CD1c-positive myeloid dendritic cell (primary cell): ENCODE measurements around the gene TMEM164.

ENCODE experiments used
- DNase-seq: peaks from one replicate; pipeline ENCODE4 v3.0.0-alpha.2; 2016; ENCODE audit errors: extremely low spot score

The TMEM164 gene

DNA sequence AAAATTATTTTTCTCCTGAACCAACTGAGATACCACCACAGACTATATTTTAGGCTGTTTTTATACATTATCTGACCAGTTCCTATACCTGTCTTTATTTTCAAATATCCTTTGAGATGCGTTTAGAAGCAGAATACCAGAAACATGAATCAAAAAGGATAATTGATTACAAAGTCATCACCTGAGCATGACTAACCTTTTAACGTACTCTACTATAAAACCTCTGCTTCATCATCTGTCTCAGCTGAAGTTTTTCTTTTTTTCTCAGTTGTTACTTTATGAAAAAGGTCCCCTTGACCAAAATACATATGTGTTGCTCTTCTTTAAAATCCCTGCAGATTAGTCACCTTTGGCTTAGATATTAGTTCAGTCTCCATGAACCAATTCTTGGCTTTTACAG, 205.2 kb downstream of the TMEM164 start:
- DNase-seq, result no peak

DNA sequence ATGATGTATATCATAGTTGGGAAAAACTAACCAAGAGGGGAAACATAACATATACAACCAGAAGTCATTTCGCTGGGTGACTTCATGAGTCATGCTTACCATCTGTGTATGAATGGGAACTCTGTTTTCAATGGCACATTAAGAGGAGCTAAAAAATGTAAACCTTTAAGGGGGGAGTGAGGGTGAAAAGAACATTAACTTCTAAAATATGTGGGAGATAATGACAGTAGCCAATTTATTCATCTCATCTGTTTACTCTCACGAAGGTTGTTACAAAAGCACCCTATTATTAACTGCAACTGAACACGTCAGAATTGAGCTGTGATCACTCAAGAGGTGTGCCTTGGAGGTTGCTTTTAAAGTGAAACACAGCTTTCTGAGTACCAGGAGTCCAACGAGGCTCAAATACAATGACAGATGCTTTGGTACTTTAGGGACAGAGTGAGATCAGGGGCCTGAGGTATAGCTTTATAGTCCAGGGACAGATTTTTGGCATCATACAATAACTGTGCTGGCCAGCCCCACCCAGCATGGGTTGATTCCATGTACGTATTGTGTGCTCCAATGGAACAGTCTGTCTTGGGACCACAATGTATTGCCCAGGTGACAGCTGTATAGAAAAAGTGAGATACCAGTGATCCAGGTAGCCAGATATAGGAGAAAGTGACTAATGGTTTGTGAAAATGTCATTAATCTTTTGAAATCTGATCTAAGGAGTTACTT, 207.7 kb downstream of the TMEM164 start:
- DNase-seq, result no peak

DNA sequence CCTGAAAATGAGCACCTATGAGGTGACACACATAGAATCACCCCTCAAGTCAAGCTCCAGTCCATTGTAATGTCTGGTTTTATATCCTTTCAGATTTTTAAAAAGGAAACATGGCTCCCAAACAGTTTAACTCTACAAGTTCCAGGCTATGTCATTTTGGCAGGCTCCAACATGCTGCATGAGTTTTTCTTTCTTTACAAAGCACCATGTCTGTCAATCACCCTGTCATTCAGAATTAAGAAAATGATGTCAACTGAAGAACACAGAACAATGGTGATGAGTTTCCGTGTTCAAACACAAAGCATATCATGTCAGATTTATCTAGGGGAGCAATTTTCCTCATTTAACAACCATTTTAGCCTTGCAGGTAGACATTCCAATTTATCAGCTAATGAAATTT, 208.4 kb downstream of the TMEM164 start:
- DNase-seq, result no peak

DNA sequence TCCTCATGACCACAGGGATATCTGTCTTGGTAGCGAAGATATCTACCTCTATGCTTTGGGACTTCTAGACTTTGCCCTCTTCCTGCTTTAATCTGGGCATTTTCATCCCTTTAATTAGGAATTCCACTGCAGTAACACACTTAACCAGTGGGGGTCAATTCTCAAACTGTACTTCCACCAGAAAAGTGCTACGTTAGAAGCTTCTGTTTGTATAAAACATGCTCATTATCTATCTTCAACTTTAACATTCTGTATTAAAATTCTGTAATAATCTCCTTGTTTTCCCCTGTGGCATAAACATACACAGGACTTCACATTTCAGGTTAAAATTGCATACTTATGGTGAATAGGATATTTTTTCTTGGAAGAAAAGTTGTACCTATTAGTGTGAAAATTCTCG, 209.4 kb downstream of the TMEM164 start:
- no peak for DNase-seq

DNA sequence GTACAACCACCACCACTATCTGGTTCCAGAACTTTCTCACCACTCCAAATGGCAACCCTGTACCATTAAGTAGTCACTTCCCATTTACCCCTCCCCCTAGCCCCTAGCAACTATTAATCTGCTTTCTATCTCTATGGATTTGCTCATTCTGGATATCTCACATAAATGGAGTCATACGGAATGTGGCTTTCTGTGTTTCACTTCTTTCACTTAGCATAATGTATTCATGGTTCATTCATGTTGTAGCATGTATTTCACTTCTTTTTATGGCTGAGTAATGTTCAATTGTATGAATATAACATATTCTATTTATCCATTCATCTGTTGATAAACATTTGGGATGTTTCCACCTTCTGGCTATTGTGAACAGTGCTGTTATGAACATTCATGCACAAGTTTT, 210.3 kb downstream of the TMEM164 start:
- DNase-seq, result no peak

DNA sequence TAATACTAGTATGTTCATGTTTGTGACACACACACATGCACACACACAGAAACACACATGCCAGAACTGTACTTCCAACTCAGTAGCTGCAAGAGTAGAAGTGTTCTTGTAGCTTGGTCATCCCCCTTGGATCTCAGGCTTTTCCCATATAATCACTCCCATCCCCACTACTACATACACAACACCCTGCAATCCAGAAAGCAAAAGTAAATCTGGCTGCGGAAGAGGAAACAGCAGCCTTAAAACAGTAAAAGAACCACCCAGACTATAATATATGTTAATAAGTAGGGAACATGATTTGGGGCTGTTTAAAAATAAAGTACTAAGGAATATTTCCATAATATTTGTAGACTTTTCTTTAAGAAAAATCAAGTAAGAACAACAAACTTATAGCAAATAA, 211.8 kb downstream of the TMEM164 start:
- DNase-seq, result no peak

DNA sequence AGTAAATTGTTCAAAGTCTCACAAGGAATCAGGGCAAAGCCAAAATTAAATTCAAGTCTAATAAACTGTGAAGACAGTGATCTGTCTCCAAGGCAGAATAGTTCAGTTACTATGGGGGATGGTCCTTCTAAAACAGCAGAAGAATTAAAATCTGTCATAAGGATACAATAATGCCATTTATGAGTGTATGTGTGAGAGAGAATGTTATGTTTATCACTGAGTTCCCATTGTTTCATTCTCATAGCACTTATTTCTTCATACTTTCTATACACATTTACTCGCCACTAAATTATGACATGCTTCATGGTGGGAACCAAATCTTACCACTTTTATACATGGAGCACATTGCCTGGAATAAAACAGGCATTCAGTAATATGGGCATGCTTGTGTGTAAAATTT, 212.5 kb downstream of the TMEM164 start:
- DNase-seq, result no peak

DNA sequence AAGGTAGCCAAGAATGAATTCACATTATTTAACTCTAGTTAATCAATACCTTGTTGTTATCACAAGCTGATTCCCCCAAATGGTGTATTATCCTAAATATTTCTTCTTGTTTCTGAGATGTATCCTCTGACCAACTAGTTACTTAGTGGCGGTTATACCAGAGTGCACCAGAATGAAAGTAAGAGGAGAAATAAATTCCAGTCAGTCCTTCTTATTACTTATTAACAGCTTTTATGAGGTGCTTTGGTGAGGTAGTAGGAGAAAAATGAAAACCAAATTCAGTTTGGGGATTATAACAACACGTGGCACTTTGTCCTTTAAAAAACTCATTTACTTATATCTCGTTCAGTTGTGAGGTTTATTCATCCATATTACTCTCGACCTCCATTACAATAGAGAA, 213.1 kb downstream of the TMEM164 start:
- DNase-seq, result no peak

DNA sequence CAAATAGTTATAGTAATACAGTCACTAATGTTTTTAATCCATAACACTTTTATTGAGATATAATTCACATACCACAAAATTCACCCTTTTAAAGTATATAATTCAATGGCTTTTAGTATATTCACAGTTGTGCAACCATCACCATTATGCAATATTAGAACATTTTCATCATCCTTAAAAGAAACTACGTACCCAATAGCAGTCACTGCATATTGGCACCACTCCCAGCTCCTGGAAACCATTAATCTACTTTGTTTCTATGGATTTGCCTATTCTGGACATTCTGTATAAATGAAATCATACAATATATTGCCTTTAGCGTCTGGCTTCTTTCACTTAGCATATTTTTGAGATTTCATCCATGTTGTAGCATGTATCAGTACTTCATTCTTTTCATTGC, 215.7 kb downstream of the TMEM164 start:
- no peak for DNase-seq

DNA sequence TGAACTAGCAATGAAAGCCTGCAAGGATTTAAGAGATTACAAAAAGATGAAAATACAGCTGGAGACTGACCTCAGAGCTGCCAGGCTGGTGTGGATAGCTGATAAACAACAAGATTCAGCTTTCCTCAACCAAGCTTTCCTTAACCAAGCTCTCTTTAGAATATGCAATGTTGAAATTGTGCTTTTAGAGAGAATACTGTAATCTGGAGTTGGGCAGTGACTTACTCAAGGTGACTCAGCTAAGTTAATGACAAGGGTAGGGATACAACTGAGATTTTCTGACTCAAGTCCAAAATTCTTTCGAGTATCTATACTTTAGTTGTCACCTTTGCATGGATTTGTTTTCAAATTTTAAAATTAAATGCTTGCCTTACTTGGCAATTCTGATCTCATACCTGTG, 217.0 kb downstream of the TMEM164 start:
- DNase-seq, result no peak

DNA sequence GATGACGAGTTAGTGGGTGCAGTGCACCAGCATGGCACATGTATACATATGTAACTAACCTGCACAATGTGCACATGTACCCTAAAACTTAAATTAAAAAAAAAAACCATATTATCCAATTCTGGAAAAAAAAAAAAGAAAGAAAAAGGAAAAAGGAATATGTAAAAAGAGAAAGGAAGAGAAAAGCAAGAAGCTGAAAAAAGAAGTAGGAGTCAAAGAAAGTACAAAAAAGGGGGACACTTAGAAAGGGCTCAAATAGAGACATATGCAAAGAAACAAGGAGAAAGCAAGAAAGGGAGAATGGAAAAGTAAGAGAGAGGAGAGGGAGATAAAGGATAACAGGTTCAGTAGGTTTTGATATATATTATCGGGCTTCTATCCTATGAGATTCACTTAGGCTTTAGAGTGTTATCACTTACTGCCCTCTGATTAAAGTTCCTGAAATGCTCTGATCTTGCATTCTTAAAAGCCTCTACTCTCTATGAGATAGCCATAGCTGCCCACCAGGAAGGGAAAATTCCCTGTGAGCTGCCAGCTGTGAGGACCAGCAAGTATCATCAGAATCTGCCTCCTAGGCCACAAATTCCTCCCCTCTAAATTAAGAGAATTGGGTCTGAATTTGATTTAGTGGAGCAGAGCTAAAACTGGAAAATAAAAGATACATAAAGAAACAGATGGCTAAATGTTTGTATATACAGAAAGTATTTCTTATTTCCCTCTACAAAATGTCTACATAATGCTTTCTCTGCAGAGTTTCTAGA, 219.8 kb downstream of the TMEM164 start:
- DNase-seq, result no peak

DNA sequence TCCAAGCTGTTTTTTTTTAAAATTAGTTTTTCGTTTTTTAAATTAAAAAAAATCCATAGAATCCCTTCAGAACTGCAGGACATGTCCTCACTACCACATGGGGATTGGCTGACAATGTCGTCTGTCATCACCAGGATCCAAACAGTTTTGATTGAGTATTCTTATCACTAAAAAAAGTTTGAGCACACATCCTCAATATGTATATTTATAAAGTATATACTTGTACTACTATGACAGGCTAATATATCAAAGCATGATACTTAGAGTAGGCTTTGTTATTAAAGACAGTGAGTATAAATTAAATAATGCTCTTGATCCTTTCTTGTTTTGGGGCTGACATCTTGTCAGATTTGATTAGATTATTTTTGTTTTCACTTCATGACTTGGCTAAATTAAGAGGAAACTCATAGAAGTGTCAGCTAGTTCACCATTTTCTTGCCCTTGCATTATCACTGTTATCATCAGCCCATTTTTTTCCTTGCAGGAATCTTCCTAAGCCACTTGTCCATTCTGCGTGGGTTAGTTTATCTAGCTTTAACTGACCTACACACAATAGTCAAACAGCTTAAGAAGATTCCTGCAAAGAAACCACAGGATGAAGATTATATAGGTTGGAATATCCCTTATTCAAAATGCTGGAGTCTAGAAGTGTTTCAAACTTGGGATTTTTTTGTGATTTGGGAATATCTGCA, 222.2 kb downstream of the TMEM164 start:
- no peak for DNase-seq

DNA sequence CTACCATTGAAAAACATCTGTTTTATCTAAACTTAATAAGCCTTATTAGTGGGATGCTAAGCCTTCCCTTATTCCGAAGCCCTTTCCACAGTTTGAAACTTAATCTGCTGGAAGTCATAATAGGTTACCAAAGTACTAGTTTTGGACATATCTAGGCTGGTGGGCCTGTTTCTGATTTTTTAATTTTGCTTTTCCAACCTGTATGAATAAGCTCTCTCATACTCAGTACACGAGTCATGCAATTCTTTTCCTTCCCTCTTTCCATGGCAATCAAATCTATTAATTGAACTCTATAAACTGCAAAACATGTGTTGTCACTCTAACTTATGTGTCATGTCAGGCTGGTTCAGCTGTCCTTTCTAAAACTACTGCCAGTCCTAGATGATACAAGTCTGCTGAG, 224.0 kb downstream of the TMEM164 start:
- no peak for DNase-seq
